Left hindlimb (tissue), 1 donor: Measurements from ENCODE around the gene OR2A42.
"Not testable (repeated sequence)": the region's sequence is repeated elsewhere in the genome, so short reads cannot be mapped to it uniquely, and the experiment has no call there.

Experiments used
- DNase-seq: peaks from one replicate; pipeline ENCODE4 v3.0.0-alpha.2; 2018

Gene OR2A42

DNA sequence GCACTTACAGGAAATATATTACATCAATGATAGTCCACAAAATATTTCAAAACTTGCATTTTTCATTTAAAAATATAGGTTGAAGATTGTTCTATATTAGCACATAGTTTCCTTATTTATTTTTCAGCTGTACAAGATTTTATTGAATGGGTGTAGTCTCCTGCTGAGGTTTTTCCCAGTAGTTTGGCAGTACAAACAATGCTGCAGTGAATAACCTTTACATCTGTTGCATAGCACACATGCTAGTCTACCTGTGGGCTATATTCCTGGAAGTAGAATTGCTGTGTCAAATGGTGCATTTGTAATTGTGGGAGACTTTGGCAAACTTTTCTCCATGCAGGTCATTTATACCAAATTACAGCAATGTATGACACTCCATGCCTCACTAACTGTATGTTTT is 18.9 kb downstream of the OR2A42 start:
- not testable (repeated sequence) for DNase-seq

DNA sequence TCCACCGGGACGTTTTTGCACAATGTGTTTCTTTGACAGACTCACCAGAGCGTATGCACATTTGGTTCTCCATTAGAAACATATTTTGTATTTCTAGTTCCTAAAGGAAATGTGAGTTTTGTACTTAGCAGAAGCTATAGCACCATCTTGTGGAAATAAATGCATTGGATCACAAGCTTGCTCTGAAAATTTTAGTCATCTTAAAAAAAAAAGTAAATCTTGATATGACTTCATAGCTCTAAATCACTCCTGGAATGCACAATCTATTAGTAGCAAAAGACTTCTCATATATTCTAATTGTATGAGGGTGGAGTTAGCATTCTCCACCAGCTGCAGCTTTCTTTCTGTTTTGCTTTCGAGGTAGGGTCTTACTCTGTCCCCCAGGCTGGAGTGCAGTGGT is 20.3 kb downstream of the OR2A42 start:
- not testable (repeated sequence) for DNase-seq

DNA sequence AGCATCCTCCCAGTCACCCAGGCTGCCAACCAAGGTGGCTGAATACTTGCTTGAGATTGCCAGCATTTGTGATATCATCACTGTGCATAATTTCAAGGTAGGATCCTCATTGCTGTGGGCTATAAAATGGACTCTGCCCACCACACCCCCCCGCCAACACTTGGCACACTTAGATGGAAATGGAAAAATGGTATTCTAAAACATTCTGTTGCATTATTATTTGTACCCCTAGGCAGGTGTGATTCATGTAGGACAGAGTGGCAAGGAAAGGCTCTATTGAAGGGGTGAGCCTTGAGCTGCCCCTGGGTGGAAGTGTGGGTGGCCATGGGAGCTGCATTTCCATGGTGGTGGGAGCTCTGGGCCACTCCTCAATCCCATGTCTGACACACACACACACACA is 20.8 kb downstream of the OR2A42 start:
- DNase-seq: not testable (repeated sequence)

DNA sequence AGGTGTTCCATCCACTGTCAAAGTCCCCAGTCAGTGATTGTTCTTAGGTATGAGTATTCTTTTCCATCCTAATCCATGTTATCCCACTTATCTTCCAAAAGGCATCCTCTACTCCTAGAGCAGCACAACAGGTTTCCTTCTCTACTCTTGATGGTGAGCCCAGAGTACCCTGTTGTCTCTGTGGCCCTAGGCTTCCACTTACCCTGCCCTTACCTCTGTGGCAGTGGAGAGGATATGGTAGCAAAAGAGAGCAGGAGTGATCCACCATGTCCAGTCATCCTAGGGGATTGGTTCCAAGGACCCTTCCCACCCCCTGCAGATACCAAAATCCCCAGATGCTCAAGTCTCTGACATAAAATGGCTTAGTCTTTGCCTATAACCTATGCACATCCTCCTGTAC is 22.2 kb downstream of the OR2A42 start:
- not testable (repeated sequence) for DNase-seq

GRCh38 chr7:144205306-144205705 is 34.1 kb downstream of the OR2A42 start:
- not testable (repeated sequence) for DNase-seq

GRCh38 chr7:144203086-144203485 is 36.3 kb downstream of the OR2A42 start:
- DNase-seq: not testable (repeated sequence)

GRCh38 chr7:144201978-144202377 is 37.4 kb downstream of the OR2A42 start:
- DNase-seq: not testable (repeated sequence)

- not testable (repeated sequence) for DNase-seq
Measured at GRCh38 chr7:144198934-144199333, 40.5 kb downstream of the OR2A42 start.

DNA sequence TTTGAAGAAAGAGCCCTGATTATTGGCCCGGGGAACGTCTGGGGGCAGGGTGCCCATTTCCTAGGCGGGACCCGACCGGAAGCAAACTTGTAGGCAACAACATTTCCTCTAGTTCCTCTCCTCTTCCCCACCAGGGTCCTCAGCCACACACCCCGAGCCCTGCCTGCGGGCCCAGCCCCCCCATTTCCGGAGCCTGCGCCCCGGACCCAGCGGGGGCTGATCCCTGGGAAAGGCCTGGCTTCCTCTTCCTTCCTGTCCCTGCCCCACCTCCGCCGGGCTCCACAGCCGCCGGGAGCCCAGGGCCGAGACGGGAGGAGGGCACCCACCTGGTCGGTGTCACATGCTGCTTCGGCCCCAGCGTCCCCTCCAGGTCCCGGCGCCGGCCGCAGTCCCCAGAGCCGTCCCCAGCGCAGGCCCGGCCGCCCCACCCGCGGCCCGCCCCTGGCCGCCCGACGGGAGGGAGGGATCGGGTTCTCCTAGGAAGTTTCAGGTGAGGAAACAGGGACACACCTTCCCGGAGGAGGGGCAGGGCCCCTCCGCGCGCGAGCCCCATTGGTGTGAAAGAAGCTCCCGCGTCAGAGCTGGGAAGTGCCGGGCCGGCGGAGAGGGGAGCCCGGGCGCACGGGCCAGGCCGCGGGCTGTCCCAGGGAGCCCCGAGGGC is 44.1 kb downstream of the OR2A42 start, which contains the start of gene ARHGEF35:
Gene ARHGEF35 (minus strand): TSS at position 622 of the 661 bp plus-strand sequence. CDS start 7,450 bp downstream, outside the sequence.
- not testable (repeated sequence) for DNase-seq

DNA sequence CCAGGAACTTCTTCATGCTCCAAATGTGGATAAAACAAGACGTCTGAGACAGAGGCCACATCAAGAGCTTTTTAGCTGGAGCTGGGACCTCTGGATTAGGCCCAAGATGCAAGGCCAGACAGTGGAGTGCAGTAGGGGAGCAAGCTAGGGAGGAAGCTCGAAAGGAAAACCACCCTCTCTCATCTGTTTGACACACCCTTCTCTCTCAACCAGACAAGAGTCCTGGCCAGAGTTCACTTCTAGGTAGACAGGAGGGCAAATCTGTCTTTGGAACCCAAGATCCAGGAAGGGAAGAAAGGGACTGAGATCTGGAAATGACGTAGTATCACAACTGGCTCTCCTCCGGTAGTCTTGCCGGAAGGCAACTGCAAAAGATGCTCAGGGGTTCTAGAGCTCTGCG is 45.0 kb downstream of the OR2A42 start:
- DNase-seq: not testable (repeated sequence)

DNA sequence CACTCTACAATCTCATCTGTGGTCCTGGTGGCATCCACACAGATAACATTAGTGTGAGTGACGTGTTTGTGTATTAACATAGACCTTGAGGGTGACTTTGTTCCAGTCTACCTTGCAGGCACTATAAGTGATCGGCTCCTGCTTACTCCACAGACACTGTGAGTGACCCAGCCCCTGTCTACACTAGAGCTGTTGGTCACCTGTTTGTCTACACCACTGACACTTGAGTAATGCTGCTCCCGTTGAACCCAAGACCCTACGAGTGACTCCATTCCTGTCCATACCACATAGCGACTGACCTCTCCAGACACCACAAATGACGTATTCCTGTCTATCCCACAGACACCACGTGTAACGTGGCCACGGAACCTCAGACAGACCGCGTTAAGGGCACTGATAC is 45.6 kb downstream of the OR2A42 start:
- not testable (repeated sequence) for DNase-seq

DNA sequence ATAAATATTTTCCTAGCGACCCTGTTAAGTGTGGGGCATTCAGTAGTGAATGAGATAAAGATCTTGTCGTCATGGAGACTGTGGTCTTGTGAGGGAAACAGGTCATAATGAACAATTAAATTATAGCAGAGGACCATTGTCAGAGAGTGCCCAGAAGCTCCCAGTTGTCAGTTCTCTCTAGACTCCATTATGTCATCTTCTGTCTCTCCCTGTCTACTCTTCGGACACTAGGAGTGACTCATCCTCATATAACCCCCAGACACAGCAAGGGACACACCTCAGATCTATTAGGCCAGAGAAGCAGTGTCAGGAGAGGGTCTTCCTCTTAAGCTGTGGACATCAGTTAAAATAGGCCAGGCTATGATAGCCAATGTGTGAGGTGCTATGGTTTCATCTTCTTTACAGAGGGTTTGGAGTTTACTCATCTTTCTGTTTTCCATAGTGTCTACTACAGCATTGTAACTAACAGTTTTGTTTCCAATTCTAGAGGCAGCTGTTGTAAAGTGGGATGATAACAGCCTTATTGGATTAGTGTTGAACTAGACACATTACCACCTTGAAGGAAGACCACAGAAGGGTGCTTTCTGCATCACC is 50.7 kb downstream of the OR2A42 start:
- DNase-seq: not testable (repeated sequence)

GRCh38 chr7:144187848-144188247 is 51.6 kb downstream of the OR2A42 start:
- DNase-seq: not testable (repeated sequence)

- DNase-seq: not testable (repeated sequence)
Measured at GRCh38 chr7:144183166-144183565, 56.2 kb downstream of the OR2A42 start, which contains the start of gene CTAGE4. Gene CTAGE4, plus strand, starts transcription at chr7:144183466. Its CDS starts 38 bp downstream, at chr7:144183504.

- DNase-seq: not testable (repeated sequence)
Measured at GRCh38 chr7:144179165-144179479, 60.3 kb downstream of the OR2A42 start.

DNA sequence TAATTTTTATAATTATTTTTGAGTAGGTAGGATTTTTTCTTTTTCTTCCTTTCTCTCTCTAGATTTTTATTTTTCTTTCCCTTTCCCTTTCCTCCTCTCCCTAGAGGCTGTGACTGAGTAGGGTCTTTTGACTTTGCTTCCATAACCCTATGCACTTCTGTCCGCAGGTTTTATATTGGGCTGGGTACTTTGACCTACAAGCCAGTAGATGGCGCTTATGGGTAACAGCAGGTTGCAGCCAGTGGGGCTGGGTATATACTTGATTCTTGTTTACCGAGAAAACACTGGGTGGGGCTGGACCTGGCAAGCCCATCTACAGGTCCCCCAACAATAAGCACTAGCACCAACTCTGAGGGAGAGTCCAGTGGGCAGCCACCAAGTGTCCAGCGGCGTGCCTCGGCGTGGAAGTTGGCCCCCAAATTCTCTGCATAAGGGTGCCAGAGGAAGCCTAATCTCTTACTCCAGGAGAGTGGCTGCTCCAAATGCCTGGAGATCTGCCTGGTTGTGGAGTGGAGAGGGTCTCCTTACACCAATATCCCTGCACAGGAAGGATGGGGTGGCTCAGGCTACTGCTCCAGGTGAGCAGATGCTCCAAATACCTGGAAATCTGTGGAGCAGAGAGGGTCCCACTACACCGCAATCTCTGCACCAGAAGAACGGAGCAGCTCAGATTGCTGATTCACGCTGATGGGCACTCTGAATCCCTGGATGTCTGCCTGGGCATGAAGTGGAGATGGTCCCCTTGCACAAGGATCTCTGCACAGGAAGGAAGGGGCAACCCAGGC is 60.8 kb downstream of the OR2A42 start:
- DNase-seq: not testable (repeated sequence)
